BJ (cell line): ENCODE results near the gene GPR37L1. TPM values are rescaled to one million over a fixed set of nuclear protein-coding genes. Genes with fewer than 3 reads are reported as not detected.

Source experiments
- CTCF ChIA-PET: fragments of 350-600 bp; formaldehyde crosslinking; extraction: SDS; loops from one replicate; lab custom pipeline; 2021; ENCODE audit warnings: antibody characterized with exemption, inconsistent platforms; lab: Yijun Ruan, JAX
- POLR2A ChIA-PET: fragments of 300-600 bp; sonication (Branson Sonifier 250); formaldehyde crosslinking; extraction: SDS; loops from one replicate; lab custom pipeline; 2021; ENCODE audit warnings: antibody characterized with exemption; lab: Charles Lee
- DNase-seq: peaks from one replicate; pipeline ENCODE4 v3.0.0-alpha.2; 2011; ENCODE audit warnings: low read depth
- H3K27me3 ChIP-seq: 2 replicates; pipeline ENCODE4 v1.6.0; 2011; ENCODE audit warnings: low read length; ENCODE audit not compliant: control insufficient read depth, insufficient read depth
- H3K36me3 ChIP-seq: 2 replicates; pipeline ENCODE4 v1.5.1; 2011; ENCODE audit warnings: low read length; ENCODE audit not compliant: control insufficient read depth, insufficient read depth
- H3K4me3 ChIP-seq: 2 replicates; pipeline ENCODE4 v1.5.1; 2011; ENCODE audit warnings: low read depth, mild to moderate bottlenecking, control low read depth, low read length
- polyA plus RNA-seq: library from polyadenylated mRNA; depleted of rRNA; stranded (reverse); fragments of >200 nt; gene quantifications from 2 replicates; pipeline ENCODE4 v1.2.3, GENCODE V29; 2011
- TF ChIP-seq, protein P1 (sequence below): IDR thresholded peaks from 2 replicates; pipeline ENCODE4 v1.5.1; 2011; ENCODE audit warnings: low read depth, mild to moderate bottlenecking, control low read depth, inconsistent platforms, low read length, moderate library complexity; ENCODE audit not compliant: insufficient read depth

GPR37L1 gene
- polyA plus RNA-seq, 1 experiment, result not detected

DNA sequence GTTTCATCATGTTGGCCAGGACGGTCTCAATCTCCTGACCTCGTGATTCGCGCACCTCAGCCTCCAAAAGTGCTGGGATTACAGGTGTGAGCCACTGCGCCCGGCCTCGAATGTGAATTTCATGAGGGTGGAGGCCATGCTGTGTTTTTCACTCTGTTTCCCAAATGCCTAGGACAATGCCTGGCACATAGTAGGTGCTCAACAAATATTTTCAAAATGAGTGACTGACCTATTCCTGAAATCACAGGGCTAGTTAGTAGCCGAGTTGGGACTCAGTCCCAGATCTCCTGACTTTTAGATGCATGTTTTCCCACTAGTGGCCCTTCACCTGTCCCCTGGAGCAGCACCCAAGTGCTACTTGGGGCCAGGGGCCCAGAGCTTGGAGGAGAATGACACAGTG lies 6.4 kb upstream of the GPR37L1 start:
- Histone ChIP-seq H3K4me3 (no peak overlapping the region), H3K36me3 (no peaks in the 10 kb centered on the region), H3K27me3 (peaks cover 4% of the 10 kb centered on the region)
- TF ChIP-seq, protein P1, sequence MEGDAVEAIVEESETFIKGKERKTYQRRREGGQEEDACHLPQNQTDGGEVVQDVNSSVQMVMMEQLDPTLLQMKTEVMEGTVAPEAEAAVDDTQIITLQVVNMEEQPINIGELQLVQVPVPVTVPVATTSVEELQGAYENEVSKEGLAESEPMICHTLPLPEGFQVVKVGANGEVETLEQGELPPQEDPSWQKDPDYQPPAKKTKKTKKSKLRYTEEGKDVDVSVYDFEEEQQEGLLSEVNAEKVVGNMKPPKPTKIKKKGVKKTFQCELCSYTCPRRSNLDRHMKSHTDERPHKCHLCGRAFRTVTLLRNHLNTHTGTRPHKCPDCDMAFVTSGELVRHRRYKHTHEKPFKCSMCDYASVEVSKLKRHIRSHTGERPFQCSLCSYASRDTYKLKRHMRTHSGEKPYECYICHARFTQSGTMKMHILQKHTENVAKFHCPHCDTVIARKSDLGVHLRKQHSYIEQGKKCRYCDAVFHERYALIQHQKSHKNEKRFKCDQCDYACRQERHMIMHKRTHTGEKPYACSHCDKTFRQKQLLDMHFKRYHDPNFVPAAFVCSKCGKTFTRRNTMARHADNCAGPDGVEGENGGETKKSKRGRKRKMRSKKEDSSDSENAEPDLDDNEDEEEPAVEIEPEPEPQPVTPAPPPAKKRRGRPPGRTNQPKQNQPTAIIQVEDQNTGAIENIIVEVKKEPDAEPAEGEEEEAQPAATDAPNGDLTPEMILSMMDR, result no peak
- DNase-seq, result no peak
- CTCF ChIA-PET, result interaction anchor here (4.8 to 27.8 kb wide), 2 partner anchors 9 to 109 kb away, joined by 36 to 642 read pairs; partner anchors contain the start of gene ELF3
- POLR2A ChIA-PET, result no interaction called here

- TF ChIP-seq, protein P1, result no peak
- ChIA-PET POLR2A (no interaction called here), CTCF (interaction anchor here (0.6 to 27.8 kb wide), 13 partner anchors 11 to 269 kb away, joined by 3 to 642 read pairs (median 3); partner anchors contain the start of gene ELF3)
- no peak for DNase-seq
- H3K36me3 ChIP-seq, result no peaks in the 10 kb centered on the region
- no peak overlapping the region for H3K4me3 ChIP-seq
- peaks cover 4% of the 10 kb centered on the region for H3K27me3 ChIP-seq
Measured at GRCh38 chr1:202117898-202118371, 4.8 kb upstream of the GPR37L1 start.

- POLR2A ChIA-PET, result no interaction called here
- TF ChIP-seq, protein P1, result no peak
- CTCF ChIA-PET, result interaction anchor here (0.6 to 27.8 kb wide), 9 partner anchors 9 to 113 kb away, joined by 3 to 642 read pairs (median 4); partner anchors contain the start of gene ELF3
- Histone ChIP-seq H3K4me3 (no peak overlapping the region), H3K27me3 (peaks cover 7% of the 10 kb centered on the region), H3K36me3 (no peaks in the 10 kb centered on the region)
- no peak for DNase-seq
Measured at GRCh38 chr1:202121006-202121405, 1.7 kb upstream of the GPR37L1 start.

DNA sequence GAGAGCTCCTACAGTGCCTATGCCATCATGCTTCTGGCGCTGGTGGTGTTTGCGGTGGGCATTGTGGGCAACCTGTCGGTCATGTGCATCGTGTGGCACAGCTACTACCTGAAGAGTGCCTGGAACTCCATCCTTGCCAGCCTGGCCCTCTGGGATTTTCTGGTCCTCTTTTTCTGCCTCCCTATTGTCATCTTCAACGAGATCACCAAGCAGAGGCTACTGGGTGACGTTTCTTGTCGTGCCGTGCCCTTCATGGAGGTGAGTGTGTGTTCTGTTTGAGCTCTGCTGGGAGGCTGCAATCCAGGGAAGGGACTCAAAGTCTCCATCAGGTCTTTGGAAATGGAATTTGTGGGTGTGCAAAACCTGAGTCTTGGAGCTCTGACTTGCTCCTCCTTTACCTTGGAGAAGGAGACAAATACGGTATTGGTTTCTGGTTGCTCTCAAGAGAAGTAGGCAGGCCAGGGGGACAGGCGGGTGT lies 658 bp downstream of the GPR37L1 start:
- Histone ChIP-seq H3K4me3 (no peak overlapping the region), H3K36me3 (no peaks in the 10 kb centered on the region), H3K27me3 (peaks cover 7% of the 10 kb centered on the region)
- no peak for DNase-seq
- ChIA-PET POLR2A (no interaction called here), CTCF (interaction anchor here (0.9 to 27.8 kb wide), 6 partner anchors 7 to 593 kb away, joined by 3 to 642 read pairs (median 12); partner anchors contain the start of gene ELF3)
- TF ChIP-seq, protein P1, result no peak

DNA sequence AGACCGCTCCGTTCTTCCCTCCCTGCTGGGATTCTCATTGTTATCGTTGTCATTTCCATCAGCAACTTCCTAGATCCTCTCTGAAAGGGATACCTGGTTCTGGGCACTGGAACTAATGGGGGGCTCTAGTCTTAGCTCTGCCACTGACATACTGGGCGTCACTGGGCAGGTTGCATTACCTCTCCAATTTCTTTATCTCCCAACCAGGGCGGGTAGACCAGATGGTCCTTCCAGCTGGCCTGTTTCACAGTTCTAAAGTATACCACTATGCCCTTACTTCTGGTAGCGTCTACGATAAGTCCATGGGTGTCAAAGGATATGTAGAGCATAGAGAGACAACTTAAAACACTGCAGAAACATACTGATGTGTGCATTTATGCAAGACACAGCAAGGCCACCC lies 1.4 kb downstream of the GPR37L1 start:
- no peaks in the 10 kb centered on the region for H3K36me3 ChIP-seq
- no peak overlapping the region for H3K4me3 ChIP-seq
- DNase-seq, result no peak
- peaks cover 7% of the 10 kb centered on the region for H3K27me3 ChIP-seq
- TF ChIP-seq, protein P1, result no peak
- CTCF ChIA-PET, result interaction anchor here (5.2 to 27.8 kb wide), 2 partner anchors 11 to 116 kb away, joined by 70 to 642 read pairs; partner anchors contain the start of gene ELF3
- POLR2A ChIA-PET, result no interaction called here
